HepG2 (cell line): Measurements from ENCODE around the gene INO80B. TPM values are rescaled to one million over a fixed set of nuclear protein-coding genes. Genes with fewer than 3 reads are reported as not detected.

ENCODE experiments used
- FOXJ3 ChIP-seq: sonication (generic); formaldehyde crosslinking; IDR thresholded peaks from 2 replicates; pipeline ENCODE4 v1.4.0; 2020; ENCODE audit warnings: missing genetic modification reagents, mild to moderate bottlenecking, borderline replicate concordance
- SOX13 ChIP-seq, 3 experiments: fragments of 450-650 bp in 1 of 3; sonication (generic) in 1 of 3; formaldehyde crosslinking in 1 of 3; IDR thresholded peaks in 2 of 3; conservative IDR thresholded peaks in 1 of 3; 2 replicates each; pipeline versions ENCODE4 v1.5.0 to v1.6.1; 2016 to 2020; ENCODE audit warnings: antibody characterized with exemption in 1 of 3, mild to moderate bottlenecking in 1 of 3, missing compliant biosample characterization in 1 of 3, missing genetic modification reagents in 1 of 3, moderate library complexity in 1 of 3
- ZNF180 ChIP-seq: sonication (generic); formaldehyde crosslinking; IDR thresholded peaks from 2 replicates; pipeline ENCODE4 v1.4.0; 2020; ENCODE audit warnings: low read depth, missing genetic modification reagents, borderline replicate concordance
- ZNF850 ChIP-seq: sonication (generic); formaldehyde crosslinking; conservative IDR thresholded peaks from 2 replicates; pipeline ENCODE4 v1.9.0; 2021; ENCODE audit warnings: mild to moderate bottlenecking, missing genetic modification reagents
- polyA plus RNA-seq, 8 experiments: library from polyadenylated mRNA; depleted of rRNA in 3 of 8; stranded (reverse) in 7 of 8; unstranded in 1 of 8; fragments of >200 nt; fragmentation: Illumina TruSeq in 4 of 8; extraction: Trizol in 4 of 8; gene quantifications; 2 replicates each; pipeline versions ENCODE4 v1.2.1 to v1.2.3, GENCODE V29; 2011 to 2016; ENCODE audit warnings: low read depth in 4 of 8, missing spikeins in 1 of 8, mixed read lengths in 1 of 8; ENCODE audit not compliant: insufficient read depth in 1 of 8
- total RNA-seq, 5 experiments: library from RNA; depleted of rRNA; stranded (reverse); fragments of >200 nt; fragmentation: Illumina TruSeq; extraction: Trizol; gene quantifications; 2 replicates each; pipeline ENCODE4 v1.2.3, GENCODE V29; 2016; ENCODE audit warnings: low read depth in 1 of 5
- TF ChIP-seq, protein P1 (sequence below): sonication (generic); formaldehyde crosslinking; IDR thresholded peaks from 2 replicates; pipeline ENCODE4 v1.8.1; 2023; ENCODE audit warnings: missing genetic modification reagents, inconsistent platforms, borderline replicate concordance
- TF ChIP-seq, protein P2 (sequence below): sonication (generic); formaldehyde crosslinking; IDR thresholded peaks from 2 replicates; pipeline ENCODE4 v1.5.0; 2020; ENCODE audit warnings: mild to moderate bottlenecking, missing genetic modification reagents
- TF ChIP-seq, protein P3 (sequence below): sonication (generic); formaldehyde crosslinking; IDR thresholded peaks from 2 replicates; pipeline ENCODE4 v1.4.0; 2020; ENCODE audit warnings: missing genetic modification reagents, mild to moderate bottlenecking, borderline replicate concordance
- TF ChIP-seq, protein P4 (sequence below): sonication (generic); formaldehyde crosslinking; IDR thresholded peaks from 2 replicates; pipeline ENCODE4 v1.5.0; 2020; ENCODE audit warnings: missing genetic modification reagents
- TF ChIP-seq, protein P5 (sequence below): sonication (generic); formaldehyde crosslinking; IDR thresholded peaks from 2 replicates; pipeline ENCODE4 v1.4.0; 2020; ENCODE audit warnings: missing genetic modification reagents
- TF ChIP-seq, protein P6 (sequence below): sonication (generic); formaldehyde crosslinking; IDR thresholded peaks from 2 replicates; pipeline ENCODE4 v1.5.1; 2020; ENCODE audit warnings: mild to moderate bottlenecking, missing genetic modification reagents, moderate library complexity
- TF ChIP-seq, protein P7 (sequence below): sonication (generic); formaldehyde crosslinking; IDR thresholded peaks from 2 replicates; pipeline ENCODE4 v1.9.0; 2021; ENCODE audit warnings: missing genetic modification reagents, borderline replicate concordance
- TF ChIP-seq, protein P8 (sequence below): sonication (generic); formaldehyde crosslinking; IDR thresholded peaks from 2 replicates; pipeline ENCODE4 v1.4.0; 2020; ENCODE audit warnings: missing genetic modification reagents

INO80B gene
- total and polyA plus RNA-seq, 2 of the 13 experiments (the other 11 are each of a cell fraction or from before 2014, with no cell fraction given), result 6.2 to 14.5 TPM

DNA sequence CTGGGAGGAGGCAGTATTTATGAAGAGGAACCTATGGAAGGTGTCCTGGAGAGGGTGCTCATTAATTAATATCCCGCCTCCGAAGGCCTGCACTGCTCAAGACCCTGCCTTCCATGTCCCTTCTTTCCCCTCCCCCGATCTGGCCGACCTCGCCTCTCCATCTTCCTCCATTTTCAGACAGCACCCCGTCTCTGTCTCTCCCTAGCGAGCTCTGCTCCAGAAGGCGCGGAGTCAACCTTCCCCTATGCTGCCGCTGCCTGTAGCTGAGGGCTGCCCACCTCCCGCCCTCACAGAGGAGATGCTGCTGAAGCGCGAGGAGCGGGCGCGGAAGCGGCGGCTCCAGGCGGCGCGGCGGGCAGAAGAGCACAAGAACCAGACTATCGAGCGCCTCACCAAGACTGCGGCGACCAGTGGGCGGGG lies 2.3 kb downstream of the INO80B start (continued):
- TF ChIP-seq, protein P1, sequence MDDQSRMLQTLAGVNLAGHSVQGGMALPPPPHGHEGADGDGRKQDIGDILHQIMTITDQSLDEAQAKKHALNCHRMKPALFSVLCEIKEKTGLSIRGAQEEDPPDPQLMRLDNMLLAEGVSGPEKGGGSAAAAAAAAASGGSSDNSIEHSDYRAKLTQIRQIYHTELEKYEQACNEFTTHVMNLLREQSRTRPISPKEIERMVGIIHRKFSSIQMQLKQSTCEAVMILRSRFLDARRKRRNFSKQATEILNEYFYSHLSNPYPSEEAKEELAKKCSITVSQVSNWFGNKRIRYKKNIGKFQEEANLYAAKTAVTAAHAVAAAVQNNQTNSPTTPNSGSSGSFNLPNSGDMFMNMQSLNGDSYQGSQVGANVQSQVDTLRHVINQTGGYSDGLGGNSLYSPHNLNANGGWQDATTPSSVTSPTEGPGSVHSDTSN (CRISPR knock-in tag), result no peak
- TF ChIP-seq ZNF180 (CRISPR knock-in tag), result no peak
- TF ChIP-seq, protein P2, sequence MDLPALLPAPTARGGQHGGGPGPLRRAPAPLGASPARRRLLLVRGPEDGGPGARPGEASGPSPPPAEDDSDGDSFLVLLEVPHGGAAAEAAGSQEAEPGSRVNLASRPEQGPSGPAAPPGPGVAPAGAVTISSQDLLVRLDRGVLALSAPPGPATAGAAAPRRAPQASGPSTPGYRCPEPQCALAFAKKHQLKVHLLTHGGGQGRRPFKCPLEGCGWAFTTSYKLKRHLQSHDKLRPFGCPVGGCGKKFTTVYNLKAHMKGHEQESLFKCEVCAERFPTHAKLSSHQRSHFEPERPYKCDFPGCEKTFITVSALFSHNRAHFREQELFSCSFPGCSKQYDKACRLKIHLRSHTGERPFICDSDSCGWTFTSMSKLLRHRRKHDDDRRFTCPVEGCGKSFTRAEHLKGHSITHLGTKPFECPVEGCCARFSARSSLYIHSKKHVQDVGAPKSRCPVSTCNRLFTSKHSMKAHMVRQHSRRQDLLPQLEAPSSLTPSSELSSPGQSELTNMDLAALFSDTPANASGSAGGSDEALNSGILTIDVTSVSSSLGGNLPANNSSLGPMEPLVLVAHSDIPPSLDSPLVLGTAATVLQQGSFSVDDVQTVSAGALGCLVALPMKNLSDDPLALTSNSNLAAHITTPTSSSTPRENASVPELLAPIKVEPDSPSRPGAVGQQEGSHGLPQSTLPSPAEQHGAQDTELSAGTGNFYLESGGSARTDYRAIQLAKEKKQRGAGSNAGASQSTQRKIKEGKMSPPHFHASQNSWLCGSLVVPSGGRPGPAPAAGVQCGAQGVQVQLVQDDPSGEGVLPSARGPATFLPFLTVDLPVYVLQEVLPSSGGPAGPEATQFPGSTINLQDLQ (CRISPR knock-in tag), result peak; percentile 53; the same call in 1 of the 2 replicates
- TF ChIP-seq FOXJ3 (CRISPR knock-in tag), result no peak
- TF ChIP-seq SOX13 (IDR thresholded peaks at IDR 0.05), result no peak
- TF ChIP-seq SOX13 (CRISPR knock-in tag; conservative IDR thresholded peaks at IDR 0.05 in 1 of 2, IDR thresholded peaks at IDR 0.05 in 1 of 2), result no peak; a peak in 1 of 4 replicates
- TF ChIP-seq, protein P3, sequence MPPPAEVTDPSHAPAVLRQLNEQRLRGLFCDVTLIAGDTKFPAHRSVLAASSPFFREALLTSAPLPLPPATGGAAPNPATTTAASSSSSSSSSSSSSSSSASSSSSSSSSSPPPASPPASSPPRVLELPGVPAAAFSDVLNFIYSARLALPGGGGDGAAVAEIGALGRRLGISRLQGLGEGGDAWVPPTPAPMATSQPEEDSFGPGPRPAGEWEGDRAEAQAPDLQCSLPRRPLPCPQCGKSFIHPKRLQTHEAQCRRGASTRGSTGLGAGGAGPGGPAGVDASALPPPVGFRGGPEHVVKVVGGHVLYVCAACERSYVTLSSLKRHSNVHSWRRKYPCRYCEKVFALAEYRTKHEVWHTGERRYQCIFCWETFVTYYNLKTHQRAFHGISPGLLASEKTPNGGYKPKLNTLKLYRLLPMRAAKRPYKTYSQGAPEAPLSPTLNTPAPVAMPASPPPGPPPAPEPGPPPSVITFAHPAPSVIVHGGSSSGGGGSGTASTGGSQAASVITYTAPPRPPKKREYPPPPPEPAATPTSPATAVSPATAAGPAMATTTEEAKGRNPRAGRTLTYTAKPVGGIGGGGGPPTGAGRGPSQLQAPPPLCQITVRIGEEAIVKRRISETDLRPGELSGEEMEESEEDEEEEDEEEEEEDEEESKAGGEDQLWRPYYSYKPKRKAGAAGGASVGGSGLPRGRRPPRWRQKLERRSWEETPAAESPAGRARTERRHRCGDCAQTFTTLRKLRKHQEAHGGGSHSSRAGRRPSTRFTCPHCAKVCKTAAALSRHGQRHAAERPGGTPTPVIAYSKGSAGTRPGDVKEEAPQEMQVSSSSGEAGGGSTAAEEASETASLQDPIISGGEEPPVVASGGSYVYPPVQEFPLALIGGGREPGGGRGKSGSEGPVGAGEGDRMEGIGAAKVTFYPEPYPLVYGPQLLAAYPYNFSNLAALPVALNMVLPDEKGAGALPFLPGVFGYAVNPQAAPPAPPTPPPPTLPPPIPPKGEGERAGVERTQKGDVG (CRISPR knock-in tag), result no peak
- TF ChIP-seq, protein P4, sequence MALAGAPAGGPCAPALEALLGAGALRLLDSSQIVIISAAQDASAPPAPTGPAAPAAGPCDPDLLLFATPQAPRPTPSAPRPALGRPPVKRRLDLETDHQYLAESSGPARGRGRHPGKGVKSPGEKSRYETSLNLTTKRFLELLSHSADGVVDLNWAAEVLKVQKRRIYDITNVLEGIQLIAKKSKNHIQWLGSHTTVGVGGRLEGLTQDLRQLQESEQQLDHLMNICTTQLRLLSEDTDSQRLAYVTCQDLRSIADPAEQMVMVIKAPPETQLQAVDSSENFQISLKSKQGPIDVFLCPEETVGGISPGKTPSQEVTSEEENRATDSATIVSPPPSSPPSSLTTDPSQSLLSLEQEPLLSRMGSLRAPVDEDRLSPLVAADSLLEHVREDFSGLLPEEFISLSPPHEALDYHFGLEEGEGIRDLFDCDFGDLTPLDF (CRISPR knock-in tag), result no peak
- TF ChIP-seq, protein P5, sequence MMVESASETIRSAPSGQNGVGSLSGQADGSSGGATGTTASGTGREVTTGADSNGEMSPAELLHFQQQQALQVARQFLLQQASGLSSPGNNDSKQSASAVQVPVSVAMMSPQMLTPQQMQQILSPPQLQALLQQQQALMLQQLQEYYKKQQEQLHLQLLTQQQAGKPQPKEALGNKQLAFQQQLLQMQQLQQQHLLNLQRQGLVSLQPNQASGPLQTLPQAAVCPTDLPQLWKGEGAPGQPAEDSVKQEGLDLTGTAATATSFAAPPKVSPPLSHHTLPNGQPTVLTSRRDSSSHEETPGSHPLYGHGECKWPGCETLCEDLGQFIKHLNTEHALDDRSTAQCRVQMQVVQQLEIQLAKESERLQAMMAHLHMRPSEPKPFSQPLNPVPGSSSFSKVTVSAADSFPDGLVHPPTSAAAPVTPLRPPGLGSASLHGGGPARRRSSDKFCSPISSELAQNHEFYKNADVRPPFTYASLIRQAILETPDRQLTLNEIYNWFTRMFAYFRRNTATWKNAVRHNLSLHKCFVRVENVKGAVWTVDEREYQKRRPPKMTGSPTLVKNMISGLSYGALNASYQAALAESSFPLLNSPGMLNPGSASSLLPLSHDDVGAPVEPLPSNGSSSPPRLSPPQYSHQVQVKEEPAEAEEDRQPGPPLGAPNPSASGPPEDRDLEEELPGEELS, result no peak
- TF ChIP-seq, protein P6, sequence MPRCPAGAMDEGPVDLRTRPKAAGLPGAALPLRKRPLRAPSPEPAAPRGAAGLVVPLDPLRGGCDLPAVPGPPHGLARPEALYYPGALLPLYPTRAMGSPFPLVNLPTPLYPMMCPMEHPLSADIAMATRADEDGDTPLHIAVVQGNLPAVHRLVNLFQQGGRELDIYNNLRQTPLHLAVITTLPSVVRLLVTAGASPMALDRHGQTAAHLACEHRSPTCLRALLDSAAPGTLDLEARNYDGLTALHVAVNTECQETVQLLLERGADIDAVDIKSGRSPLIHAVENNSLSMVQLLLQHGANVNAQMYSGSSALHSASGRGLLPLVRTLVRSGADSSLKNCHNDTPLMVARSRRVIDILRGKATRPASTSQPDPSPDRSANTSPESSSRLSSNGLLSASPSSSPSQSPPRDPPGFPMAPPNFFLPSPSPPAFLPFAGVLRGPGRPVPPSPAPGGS (CRISPR knock-in tag), result no peak
- TF ChIP-seq, protein P7, sequence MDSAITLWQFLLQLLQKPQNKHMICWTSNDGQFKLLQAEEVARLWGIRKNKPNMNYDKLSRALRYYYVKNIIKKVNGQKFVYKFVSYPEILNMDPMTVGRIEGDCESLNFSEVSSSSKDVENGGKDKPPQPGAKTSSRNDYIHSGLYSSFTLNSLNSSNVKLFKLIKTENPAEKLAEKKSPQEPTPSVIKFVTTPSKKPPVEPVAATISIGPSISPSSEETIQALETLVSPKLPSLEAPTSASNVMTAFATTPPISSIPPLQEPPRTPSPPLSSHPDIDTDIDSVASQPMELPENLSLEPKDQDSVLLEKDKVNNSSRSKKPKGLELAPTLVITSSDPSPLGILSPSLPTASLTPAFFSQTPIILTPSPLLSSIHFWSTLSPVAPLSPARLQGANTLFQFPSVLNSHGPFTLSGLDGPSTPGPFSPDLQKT (CRISPR knock-in tag), result no peak
- TF ChIP-seq ZNF850, result no peak
- TF ChIP-seq, protein P8, sequence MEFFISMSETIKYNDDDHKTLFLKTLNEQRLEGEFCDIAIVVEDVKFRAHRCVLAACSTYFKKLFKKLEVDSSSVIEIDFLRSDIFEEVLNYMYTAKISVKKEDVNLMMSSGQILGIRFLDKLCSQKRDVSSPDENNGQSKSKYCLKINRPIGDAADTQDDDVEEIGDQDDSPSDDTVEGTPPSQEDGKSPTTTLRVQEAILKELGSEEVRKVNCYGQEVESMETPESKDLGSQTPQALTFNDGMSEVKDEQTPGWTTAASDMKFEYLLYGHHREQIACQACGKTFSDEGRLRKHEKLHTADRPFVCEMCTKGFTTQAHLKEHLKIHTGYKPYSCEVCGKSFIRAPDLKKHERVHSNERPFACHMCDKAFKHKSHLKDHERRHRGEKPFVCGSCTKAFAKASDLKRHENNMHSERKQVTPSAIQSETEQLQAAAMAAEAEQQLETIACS, result no peak
